Measurements from ENCODE around the gene RILPL1.

Gene RILPL1

DNA sequence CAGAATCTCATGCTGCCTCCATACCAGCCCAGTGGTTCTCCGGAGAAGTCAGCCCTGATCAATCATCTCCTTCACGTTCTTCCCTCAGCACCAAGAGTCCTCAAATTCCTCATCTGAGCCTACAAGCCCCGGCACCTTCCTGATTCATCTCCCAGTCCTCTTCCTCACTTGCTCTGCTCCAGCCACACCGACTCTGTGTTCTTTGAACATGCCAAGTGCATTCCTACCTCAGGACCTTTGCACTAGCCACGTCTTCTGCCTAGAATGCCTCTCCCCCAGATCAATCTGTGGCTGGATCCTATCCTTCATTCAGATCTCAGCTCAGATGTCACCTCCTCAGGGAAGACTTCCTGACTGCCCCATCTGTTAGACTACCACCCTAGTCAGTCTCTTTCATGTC is 4.7 kb downstream of the RILPL1 start:
- TF ChIP-seq, protein P1, sequence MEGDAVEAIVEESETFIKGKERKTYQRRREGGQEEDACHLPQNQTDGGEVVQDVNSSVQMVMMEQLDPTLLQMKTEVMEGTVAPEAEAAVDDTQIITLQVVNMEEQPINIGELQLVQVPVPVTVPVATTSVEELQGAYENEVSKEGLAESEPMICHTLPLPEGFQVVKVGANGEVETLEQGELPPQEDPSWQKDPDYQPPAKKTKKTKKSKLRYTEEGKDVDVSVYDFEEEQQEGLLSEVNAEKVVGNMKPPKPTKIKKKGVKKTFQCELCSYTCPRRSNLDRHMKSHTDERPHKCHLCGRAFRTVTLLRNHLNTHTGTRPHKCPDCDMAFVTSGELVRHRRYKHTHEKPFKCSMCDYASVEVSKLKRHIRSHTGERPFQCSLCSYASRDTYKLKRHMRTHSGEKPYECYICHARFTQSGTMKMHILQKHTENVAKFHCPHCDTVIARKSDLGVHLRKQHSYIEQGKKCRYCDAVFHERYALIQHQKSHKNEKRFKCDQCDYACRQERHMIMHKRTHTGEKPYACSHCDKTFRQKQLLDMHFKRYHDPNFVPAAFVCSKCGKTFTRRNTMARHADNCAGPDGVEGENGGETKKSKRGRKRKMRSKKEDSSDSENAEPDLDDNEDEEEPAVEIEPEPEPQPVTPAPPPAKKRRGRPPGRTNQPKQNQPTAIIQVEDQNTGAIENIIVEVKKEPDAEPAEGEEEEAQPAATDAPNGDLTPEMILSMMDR (IDR thresholded peaks at IDR 0.05) = no peak
- H3K27ac ChIP-seq = no peak overlapping the region
- H3K4me2 ChIP-seq (ENCODE audit: low read length) = no peak overlapping the region
- peaks cover 10% of the 10 kb centered on the region for H3K4me1 ChIP-seq
- no peak overlapping the region for H3K9ac ChIP-seq
- no peaks in the 10 kb centered on the region for H3K27me3 ChIP-seq (ENCODE audit: control insufficient read depth, insufficient read depth, low read length)
- no peak overlapping the region for H3K4me3 ChIP-seq (ENCODE audit: low read depth, low read length)
- peaks cover 14% of the 10 kb centered on the region for H3K79me2 ChIP-seq
- H2AFZ ChIP-seq = no peak overlapping the region
- H3K9me3 ChIP-seq (ENCODE audit: control insufficient read depth, low read length) = no peaks in the 10 kb centered on the region
- no peaks in the 10 kb centered on the region for H3K36me3 ChIP-seq (ENCODE audit: control insufficient read depth, insufficient read depth, low read length)

DNA sequence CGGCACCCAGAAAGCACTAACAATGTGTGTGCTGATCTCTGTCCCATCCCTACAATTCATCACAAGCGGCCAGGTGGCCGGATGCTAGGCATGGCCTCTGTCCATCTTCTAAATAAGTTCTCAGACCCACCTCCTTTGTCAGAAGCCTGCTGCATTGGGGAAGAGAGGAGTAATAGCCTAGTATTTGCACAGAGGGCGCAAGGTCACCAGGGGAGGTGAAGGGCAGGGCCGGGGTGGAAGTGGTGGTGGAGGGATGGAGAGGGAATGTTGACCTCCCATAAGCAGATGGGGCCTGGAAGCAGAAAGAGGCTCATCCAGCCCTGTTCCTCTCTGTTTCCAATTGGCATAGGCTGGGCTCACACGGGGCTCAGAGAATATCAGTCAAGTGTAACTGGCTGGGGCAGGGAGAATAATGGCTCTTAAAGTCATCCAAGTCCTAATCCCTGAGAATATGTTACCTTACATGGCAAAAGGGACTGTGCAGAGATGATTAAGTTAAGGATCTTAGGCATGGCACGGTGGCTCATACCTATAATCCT is 6.9 kb downstream of the RILPL1 start:
- Histone ChIP-seq H3K4me1 (peaks cover 2% of the 10 kb centered on the region), H3K27ac (no peak overlapping the region), H2AFZ (no peak overlapping the region), H3K27me3 (ENCODE audit: control insufficient read depth, insufficient read depth, low read length) (no peaks in the 10 kb centered on the region), H3K9me3 (ENCODE audit: control insufficient read depth, low read length) (no peaks in the 10 kb centered on the region), H3K79me2 (peaks cover 7% of the 10 kb centered on the region), H3K9ac (no peak overlapping the region), H3K4me2 (ENCODE audit: low read length) (no peak overlapping the region), H3K4me3 (ENCODE audit: low read depth, low read length) (no peak overlapping the region), H3K36me3 (ENCODE audit: control insufficient read depth, insufficient read depth, low read length) (no peaks in the 10 kb centered on the region)
- TF ChIP-seq, protein P1 (IDR thresholded peaks at IDR 0.05) = no peak

DNA sequence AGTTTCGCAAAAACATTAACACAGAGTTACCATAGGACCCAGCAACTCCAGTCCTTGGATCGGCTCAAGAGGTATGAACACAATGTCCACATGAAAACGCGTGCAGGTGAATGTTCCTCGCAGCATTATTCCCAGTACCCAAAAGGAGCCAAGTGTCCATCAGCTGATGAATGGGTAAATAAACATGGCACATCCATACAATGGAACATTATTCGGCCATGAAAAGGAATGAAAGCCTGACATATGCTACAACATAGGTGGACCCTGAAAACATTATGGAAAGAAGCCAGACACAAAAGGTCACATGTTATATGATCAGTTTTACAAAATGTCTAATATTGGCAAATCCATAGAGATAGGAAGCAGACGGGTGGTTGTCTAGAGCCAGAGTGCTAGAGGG is 9.1 kb downstream of the RILPL1 start:
- Histone ChIP-seq H3K4me1 (no peaks in the 10 kb centered on the region), H3K4me3 (ENCODE audit: low read depth, low read length) (no peak overlapping the region), H3K9ac (no peak overlapping the region), H3K27me3 (ENCODE audit: control insufficient read depth, insufficient read depth, low read length) (no peaks in the 10 kb centered on the region), H3K9me3 (ENCODE audit: control insufficient read depth, low read length) (no peaks in the 10 kb centered on the region), H3K27ac (no peak overlapping the region), H3K36me3 (ENCODE audit: control insufficient read depth, insufficient read depth, low read length) (no peaks in the 10 kb centered on the region), H3K79me2 (peaks cover 7% of the 10 kb centered on the region), H3K4me2 (ENCODE audit: low read length) (no peak overlapping the region), H2AFZ (no peak overlapping the region)
- TF ChIP-seq, protein P1 (IDR thresholded peaks at IDR 0.05) = no peak

DNA sequence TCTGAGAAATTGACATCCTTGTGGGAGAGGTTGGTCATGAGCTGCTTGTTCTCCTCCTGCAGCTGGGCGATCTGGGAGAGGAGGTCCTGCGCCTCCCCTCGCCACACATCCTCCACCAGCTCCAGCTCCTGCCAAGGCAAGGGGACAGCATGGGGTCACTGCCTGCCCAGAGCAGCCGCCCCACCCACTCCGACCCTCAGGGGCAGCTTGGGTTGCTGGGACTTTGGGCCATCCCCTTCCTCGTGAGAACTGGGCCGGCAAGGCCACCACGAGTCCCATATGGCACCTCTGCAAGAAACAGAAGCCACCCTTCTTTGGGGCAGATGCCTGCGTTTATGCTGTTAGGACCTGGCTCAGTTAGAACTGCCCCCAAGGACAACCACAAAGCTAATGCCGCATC is 10.0 kb downstream of the RILPL1 start:
- Histone ChIP-seq H3K79me2 (peaks cover 7% of the 10 kb centered on the region), H3K9ac (no peak overlapping the region), H3K27me3 (ENCODE audit: control insufficient read depth, insufficient read depth, low read length) (no peaks in the 10 kb centered on the region), H2AFZ (no peak overlapping the region), H3K27ac (no peak overlapping the region), H3K4me3 (ENCODE audit: low read depth, low read length) (no peak overlapping the region), H3K9me3 (ENCODE audit: control insufficient read depth, low read length) (no peaks in the 10 kb centered on the region), H3K4me2 (ENCODE audit: low read length) (no peak overlapping the region), H3K4me1 (no peaks in the 10 kb centered on the region), H3K36me3 (ENCODE audit: control insufficient read depth, insufficient read depth, low read length) (no peaks in the 10 kb centered on the region)
- TF ChIP-seq, protein P1 (IDR thresholded peaks at IDR 0.05) = no peak

DNA sequence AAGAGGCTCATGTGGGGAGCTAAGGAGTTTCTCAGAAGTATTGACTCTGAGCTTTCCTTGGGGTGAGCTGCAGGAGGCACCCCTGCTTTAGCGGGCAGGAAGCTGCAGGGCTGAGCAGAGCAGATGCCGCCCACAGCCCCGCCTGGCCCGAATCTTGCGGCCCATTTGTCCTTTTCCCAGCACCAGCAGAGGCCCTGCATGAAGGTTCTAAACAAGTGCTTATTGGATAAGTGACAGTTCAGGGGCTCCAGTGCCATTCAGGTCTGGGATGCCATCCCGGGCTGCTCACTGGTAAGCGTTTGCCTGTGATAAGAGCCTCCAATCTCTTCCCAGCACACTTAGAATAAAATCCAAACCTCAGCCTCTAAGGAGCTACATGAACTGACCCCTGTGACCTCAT is 11.4 kb downstream of the RILPL1 start:
- TF ChIP-seq, protein P1 (IDR thresholded peaks at IDR 0.05) = no peak
- Histone ChIP-seq H3K4me2 (ENCODE audit: low read length) (no peak overlapping the region), H3K36me3 (ENCODE audit: control insufficient read depth, insufficient read depth, low read length) (no peaks in the 10 kb centered on the region), H3K79me2 (peaks cover 7% of the 10 kb centered on the region), H3K4me3 (ENCODE audit: low read depth, low read length) (no peak overlapping the region), H3K27ac (no peak overlapping the region), H3K9me3 (ENCODE audit: control insufficient read depth, low read length) (no peaks in the 10 kb centered on the region), H2AFZ (no peak overlapping the region), H3K27me3 (ENCODE audit: control insufficient read depth, insufficient read depth, low read length) (no peaks in the 10 kb centered on the region), H3K9ac (no peak overlapping the region), H3K4me1 (no peaks in the 10 kb centered on the region)

All from parathyroid adenoma (tissue), 2 donors.